ENCODE results near the gene TWF1.
A peak's percentile ranks its signal among the peaks of the same experiment; 100 is the strongest.

Gene TWF1

GRCh38 chr12:43841253-43841652 is 35.1 kb upstream of the TWF1 start:
- TF ChIP-seq, protein P1, sequence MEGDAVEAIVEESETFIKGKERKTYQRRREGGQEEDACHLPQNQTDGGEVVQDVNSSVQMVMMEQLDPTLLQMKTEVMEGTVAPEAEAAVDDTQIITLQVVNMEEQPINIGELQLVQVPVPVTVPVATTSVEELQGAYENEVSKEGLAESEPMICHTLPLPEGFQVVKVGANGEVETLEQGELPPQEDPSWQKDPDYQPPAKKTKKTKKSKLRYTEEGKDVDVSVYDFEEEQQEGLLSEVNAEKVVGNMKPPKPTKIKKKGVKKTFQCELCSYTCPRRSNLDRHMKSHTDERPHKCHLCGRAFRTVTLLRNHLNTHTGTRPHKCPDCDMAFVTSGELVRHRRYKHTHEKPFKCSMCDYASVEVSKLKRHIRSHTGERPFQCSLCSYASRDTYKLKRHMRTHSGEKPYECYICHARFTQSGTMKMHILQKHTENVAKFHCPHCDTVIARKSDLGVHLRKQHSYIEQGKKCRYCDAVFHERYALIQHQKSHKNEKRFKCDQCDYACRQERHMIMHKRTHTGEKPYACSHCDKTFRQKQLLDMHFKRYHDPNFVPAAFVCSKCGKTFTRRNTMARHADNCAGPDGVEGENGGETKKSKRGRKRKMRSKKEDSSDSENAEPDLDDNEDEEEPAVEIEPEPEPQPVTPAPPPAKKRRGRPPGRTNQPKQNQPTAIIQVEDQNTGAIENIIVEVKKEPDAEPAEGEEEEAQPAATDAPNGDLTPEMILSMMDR (conservative IDR thresholded peaks at IDR 0.05; ENCODE audit: low read depth) = no peak
- CTCF ChIA-PET = no interaction called here
- no peak overlapping the region for H3K27ac ChIP-seq
- POLR2A ChIA-PET (ENCODE audit: low non-redundant PET) = no interaction called here
- no peak for DNase-seq (ENCODE audit: low spot score)

DNA sequence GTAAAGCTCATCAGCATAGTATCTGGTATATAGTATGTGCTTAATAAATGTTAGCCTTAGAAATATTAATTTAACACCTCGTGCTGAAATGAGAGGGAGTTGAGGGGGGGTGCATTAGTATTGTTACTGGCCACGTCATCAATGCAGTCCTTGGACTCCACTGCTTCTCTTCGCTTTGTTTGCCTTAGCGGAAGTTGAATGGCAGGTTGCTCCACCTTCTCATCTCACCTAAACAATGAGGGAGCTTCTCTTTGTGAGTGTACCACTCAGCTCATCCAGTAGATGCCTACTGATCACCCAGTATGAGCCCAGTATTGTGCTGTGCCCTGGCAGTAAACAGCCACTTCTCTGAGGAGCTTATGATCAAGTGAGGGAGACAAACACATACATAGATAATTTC is 34.2 kb upstream of the TWF1 start:
- POLR2A ChIA-PET (ENCODE audit: low non-redundant PET) = no interaction called here
- DNase-seq (ENCODE audit: low spot score) = no peak
- CTCF ChIA-PET = no interaction called here
- TF ChIP-seq, protein P1 (conservative IDR thresholded peaks at IDR 0.05; ENCODE audit: low read depth) = no peak
- no peak overlapping the region for H3K27ac ChIP-seq

GRCh38 chr12:43836475-43836989 is 30.4 kb upstream of the TWF1 start:
- TF ChIP-seq, protein P1 (conservative IDR thresholded peaks at IDR 0.05; ENCODE audit: low read depth) = no peak
- peak overlapping the region; percentile 79 for H3K27ac ChIP-seq
- no peak for DNase-seq (ENCODE audit: low spot score)
- CTCF ChIA-PET = no interaction called here
- POLR2A ChIA-PET (ENCODE audit: low non-redundant PET) = interaction anchor here (1.4 kb wide), 1 partner anchor 31 kb away, joined by 4 read pairs; the partner anchor contains the start of gene TWF1

GRCh38 chr12:43835656-43836474 is 29.7 kb upstream of the TWF1 start, which contains the start of gene TMEM117:
Gene TMEM117 (plus strand): TSS chr12:43836081.
- DNase-seq (ENCODE audit: low spot score) = peak; percentile 50
- ChIA-PET CTCF (no interaction called here), POLR2A (ENCODE audit: low non-redundant PET) (interaction anchor here (1.4 kb wide), 1 partner anchor 30 kb away, joined by 4 read pairs; the partner anchor contains the start of gene TWF1)
- TF ChIP-seq, protein P1 (conservative IDR thresholded peaks at IDR 0.05; ENCODE audit: low read depth) = no peak
- peak within 1 kb of the TSS; percentile 79 for H3K27ac ChIP-seq

DNA sequence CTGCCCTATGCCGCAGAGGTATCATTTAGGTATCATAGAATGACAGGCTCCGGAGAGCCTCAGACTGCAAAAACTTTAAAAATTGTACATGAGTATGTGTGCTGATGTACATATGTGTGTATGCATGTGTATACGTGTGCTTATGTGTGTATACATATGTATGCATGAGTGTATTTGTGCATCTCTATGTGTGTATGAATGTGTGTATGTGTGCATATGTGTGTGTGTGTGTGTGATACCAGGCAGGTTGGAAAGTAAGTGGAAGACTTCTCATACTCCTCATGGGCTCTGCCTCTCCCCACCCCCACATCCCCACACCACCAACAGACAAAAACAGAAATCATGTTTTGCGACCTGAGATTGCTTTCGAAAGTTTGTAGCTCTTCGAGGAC is 29.1 kb upstream of the TWF1 start:
- TF ChIP-seq, protein P1 (conservative IDR thresholded peaks at IDR 0.05; ENCODE audit: low read depth) = no peak
- ChIA-PET CTCF (no interaction called here), POLR2A (ENCODE audit: low non-redundant PET) (interaction anchor here (1.4 kb wide), 1 partner anchor 29 kb away, joined by 4 read pairs; the partner anchor contains the start of gene TWF1)
- no peak for DNase-seq (ENCODE audit: low spot score)
- H3K27ac ChIP-seq = peak overlapping the region; percentile 79

DNA sequence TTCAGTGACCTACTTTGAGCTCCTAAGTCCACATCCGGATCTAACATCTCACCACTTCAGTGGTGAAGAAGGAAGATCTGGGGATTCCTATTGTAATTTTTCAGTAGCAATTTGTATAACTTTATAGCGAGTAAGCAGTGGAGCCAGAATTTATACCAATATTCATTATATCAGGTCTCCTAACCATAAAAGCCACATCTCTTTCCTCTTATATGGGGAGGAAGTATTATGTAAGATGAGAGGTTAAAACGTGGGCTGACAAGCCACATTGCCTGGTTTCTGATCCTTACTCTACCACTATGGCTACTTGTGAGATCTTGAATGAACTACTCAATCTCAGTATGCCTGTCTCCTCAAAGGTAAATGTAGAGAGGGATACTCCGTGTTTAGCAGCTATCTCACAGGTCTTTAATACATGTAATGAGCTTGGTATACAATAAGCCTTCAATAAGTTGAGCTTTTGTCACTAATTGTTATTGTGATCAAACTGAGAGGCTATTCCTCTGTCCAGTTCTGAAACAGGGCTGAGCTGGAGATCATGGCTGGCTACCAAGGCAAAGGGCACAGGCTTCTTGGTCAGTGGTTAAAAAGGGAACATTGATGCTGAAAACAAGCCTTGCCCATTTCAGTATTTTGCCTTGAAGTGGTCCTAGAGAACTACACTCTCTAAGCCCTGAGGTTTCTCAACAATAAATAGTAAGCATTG is 26.5 kb upstream of the TWF1 start:
- ChIA-PET CTCF (interaction anchor here (0.6 kb wide), 1 partner anchor 27 kb away, joined by 3 read pairs; no protein-coding TSS in a partner anchor), POLR2A (ENCODE audit: low non-redundant PET) (no interaction called here)
- H3K27ac ChIP-seq = no peak overlapping the region
- no peak for DNase-seq (ENCODE audit: low spot score)
- TF ChIP-seq, protein P1 (conservative IDR thresholded peaks at IDR 0.05; ENCODE audit: low read depth) = no peak
